ENCODE data around the gene MYO18B.

The MYO18B gene, protein sequence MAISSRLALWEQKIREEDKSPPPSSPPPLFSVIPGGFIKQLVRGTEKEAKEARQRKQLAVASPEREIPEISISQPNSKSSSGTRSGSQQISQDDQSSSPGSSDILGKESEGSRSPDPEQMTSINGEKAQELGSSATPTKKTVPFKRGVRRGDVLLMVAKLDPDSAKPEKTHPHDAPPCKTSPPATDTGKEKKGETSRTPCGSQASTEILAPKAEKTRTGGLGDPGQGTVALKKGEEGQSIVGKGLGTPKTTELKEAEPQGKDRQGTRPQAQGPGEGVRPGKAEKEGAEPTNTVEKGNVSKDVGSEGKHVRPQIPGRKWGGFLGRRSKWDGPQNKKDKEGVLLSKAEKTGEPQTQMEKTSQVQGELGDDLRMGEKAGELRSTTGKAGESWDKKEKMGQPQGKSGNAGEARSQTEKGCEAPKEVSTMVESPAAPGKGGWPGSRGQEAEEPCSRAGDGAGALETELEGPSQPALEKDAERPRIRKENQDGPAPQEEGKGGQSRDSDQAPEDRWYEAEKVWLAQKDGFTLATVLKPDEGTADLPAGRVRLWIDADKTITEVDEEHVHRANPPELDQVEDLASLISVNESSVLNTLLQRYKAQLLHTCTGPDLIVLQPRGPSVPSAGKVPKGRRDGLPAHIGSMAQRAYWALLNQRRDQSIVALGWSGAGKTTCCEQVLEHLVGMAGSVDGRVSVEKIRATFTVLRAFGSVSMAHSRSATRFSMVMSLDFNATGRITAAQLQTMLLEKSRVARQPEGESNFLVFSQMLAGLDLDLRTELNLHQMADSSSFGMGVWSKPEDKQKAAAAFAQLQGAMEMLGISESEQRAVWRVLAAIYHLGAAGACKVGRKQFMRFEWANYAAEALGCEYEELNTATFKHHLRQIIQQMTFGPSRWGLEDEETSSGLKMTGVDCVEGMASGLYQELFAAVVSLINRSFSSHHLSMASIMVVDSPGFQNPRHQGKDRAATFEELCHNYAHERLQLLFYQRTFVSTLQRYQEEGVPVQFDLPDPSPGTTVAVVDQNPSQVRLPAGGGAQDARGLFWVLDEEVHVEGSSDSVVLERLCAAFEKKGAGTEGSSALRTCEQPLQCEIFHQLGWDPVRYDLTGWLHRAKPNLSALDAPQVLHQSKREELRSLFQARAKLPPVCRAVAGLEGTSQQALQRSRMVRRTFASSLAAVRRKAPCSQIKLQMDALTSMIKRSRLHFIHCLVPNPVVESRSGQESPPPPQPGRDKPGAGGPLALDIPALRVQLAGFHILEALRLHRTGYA (N-terminal part only)

DNA sequence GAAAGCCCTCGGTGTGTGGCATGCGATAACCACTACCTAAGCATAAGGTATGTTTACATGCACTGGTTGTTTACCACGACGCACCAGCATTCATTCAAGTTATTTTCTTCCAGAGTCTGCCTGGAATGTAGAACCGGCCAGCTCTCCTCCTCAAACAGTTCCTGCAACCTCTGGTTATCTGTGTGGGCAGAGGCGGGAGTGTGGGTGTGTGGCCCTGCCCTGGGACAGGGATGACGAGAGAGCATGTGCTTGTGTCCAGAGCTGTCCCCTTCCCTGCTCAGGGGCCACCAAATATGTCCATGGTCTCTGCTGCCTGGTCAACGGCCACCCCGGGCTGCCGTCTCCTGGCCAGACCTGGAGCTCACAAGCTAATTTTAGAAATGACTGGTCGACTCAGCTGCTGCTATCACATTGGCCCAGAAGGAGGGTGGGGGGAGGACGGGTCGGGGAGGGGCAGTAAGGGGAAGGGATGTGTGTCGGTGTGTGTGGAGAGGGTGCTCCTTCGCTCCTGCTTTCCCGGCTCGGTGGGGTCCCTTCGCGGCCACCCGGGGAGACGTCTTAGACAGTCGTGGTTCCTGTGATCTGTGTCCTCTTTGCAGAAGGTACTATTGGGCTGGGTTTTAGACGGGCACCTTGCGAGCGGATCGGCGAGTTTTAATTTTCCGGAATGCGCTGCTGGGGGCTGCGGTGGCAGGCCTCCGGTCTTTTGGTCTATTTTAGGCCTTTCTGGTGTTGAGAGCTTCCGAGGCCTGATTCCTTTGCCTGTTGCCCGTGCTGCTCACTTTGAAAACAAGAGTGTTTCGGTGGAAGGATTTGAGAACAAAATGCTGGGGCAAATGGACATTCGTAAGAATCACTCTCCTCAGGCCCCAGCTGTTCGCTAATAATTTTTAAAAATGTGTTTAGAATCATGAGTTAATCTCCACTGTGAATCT, at the start of gene MYO18B:
Gene MYO18B (plus strand): TSS at position 497 of the 935 bp plus-strand sequence. CDS start 18,905 bp downstream, outside the sequence.
- TF ChIP-seq, protein P1, sequence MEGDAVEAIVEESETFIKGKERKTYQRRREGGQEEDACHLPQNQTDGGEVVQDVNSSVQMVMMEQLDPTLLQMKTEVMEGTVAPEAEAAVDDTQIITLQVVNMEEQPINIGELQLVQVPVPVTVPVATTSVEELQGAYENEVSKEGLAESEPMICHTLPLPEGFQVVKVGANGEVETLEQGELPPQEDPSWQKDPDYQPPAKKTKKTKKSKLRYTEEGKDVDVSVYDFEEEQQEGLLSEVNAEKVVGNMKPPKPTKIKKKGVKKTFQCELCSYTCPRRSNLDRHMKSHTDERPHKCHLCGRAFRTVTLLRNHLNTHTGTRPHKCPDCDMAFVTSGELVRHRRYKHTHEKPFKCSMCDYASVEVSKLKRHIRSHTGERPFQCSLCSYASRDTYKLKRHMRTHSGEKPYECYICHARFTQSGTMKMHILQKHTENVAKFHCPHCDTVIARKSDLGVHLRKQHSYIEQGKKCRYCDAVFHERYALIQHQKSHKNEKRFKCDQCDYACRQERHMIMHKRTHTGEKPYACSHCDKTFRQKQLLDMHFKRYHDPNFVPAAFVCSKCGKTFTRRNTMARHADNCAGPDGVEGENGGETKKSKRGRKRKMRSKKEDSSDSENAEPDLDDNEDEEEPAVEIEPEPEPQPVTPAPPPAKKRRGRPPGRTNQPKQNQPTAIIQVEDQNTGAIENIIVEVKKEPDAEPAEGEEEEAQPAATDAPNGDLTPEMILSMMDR (IDR thresholded peaks at IDR 0.05; ENCODE audit: control insufficient read depth, insufficient read depth, low read depth, low read length, missing control alignments) = no peak
- DNase-seq (ENCODE audit: low read depth) = no peak
- no peak within 1 kb of the TSS for H3K4me3 ChIP-seq (ENCODE audit: control insufficient read depth, low read depth, low read length)

DNA sequence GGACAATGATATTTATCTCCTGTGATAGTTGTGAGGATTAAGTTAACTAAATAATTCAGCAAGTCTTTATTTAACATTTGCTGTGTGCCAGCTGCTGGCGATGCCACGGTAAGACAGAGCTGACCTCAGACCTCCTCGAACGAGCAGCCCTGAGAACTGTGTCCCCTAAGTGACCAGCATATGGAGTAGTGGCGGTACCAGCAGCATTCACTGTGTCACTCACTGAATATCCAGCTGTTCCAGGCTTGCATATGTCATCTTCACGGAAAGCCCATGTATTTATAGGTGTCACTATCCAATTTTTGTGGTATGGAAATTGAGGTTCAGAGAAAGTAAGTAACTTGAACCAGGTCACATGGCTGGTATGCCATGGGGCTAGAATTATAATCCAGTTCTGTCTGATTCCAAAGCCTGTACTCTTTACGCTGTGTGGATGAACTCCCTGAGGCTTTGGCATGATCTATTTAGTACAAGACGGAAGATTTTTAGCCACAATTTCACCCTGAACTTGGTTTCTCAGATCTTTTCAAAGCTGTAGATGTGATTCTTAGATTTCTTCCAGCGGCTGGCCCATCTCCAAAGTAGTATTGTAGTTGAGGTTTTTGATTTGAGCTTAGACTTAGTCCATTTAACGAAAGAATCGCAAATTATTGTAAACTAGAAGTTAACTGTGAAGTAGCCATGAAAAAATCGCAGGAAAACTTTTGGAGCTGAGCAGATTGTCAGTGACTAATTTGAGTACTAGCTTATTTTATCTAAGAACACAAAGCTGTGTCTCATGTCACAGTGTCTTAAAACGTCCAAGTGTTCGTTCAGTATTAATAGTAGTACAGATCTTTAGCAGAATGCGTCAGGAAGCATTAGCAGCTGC, 49.4 kb upstream of the MYO18B start:
- no peak for DNase-seq (ENCODE audit: low read depth)
- no peak overlapping the region for H3K4me3 ChIP-seq (ENCODE audit: control insufficient read depth, low read depth, low read length)
- TF ChIP-seq, protein P1 (IDR thresholded peaks at IDR 0.05; ENCODE audit: control insufficient read depth, insufficient read depth, low read depth, low read length, missing control alignments) = no peak

DNA sequence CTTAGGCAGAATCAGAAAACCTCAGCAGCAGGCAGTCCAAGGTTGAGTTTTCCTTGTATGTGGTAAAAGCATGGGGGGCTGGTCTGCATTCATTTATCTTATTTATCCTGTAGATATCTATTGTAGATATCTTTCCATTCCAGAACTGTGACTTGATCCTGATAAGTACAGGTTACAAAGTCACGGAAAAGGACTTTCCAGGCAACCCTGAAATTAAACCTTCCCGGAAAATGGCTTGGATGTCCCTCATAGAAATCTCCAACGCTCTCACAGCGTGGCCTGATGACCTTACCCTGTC, 48.8 kb upstream of the MYO18B start:
- TF ChIP-seq, protein P1 (IDR thresholded peaks at IDR 0.05; ENCODE audit: control insufficient read depth, insufficient read depth, low read depth, low read length, missing control alignments) = no peak
- H3K4me3 ChIP-seq (ENCODE audit: control insufficient read depth, low read depth, low read length) = no peak overlapping the region
- DNase-seq (ENCODE audit: low read depth) = no peak

DNA sequence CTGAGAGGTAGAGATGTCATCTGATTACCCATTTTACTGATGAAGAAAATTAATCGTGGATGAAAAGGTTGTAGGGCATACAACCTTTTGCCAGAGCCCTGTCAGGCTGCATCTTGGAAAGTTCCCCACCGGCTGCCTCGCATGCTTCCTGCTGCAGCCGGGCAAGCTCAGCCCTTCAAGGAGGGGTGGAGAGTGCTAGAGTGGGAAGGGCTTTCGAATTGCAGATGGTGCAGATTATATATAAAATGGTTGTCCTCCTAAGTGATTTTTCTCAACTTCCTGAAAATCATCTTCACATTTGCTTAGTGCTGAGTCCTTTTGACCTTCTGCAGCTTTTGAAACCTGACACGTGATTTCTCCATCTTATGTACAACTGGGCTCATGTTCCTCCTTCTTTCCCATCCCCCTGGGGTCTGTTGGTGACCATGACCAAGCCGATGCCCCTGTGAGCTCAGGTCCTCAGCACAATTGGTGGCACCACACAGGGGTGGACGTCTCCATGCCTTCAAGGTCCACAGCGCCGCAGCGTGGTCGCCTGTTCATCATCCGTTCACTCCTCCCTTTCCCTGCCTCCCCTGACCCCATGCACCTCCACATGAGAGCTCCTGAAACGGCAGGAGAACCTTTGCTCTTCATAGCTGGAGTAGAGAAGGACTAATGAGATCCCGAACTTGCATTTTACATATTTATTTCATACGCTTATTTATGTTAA, 47.6 kb upstream of the MYO18B start:
- H3K4me3 ChIP-seq (ENCODE audit: control insufficient read depth, low read depth, low read length) = no peak overlapping the region
- TF ChIP-seq, protein P1 (IDR thresholded peaks at IDR 0.05; ENCODE audit: control insufficient read depth, insufficient read depth, low read depth, low read length, missing control alignments) = no peak
- DNase-seq (ENCODE audit: low read depth) = no peak

DNA sequence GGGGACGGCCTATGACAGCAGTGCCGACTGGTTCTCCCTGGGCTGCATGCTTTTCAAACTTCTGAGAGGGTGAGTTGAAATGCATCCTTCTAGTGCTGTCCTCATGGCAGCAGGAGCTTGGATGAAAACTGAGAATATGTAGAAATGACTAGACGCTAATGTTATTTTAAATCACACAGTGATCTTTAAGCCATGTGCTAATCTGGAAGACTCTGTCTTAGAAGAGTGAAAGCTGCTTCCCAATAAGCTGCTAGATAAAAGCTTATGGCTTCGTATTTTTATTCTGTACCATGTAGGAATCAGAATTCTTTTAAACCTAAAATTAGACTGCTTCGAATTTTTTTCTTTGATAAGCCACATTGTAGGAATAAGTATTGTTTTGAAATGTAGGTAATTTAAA, 46.8 kb upstream of the MYO18B start:
- no peak for DNase-seq (ENCODE audit: low read depth)
- TF ChIP-seq, protein P1 (IDR thresholded peaks at IDR 0.05; ENCODE audit: control insufficient read depth, insufficient read depth, low read depth, low read length, missing control alignments) = no peak

More for the DNA sequence above, 46.8 kb upstream of the MYO18B start:
- H3K4me3 ChIP-seq (ENCODE audit: control insufficient read depth, low read depth, low read length) = no peak overlapping the region

All from AG09309 (cell line).